Breast epithelium (tissue), 4 donors: Measurements from ENCODE around the gene FNDC5. TPM values are rescaled to one million over a fixed set of nuclear protein-coding genes. Genes with fewer than 3 reads are reported as not detected.

Source experiments
- DNase-seq, 2 donors: peaks; one replicate each; pipeline ENCODE4 v3.0.0-alpha.2; 2019; ENCODE audit warnings: low spot score in 2 of 2
- H3K27ac ChIP-seq, 2 donors: fragments of 200-600 bp; sonication (generic) in 1 of 2; one replicate each; pipeline ENCODE4 v1.5.1; 2016 to 2019; ENCODE audit warnings: mild to moderate bottlenecking in 1 of 2
- H3K27me3 ChIP-seq, 2 donors: fragments of 200-600 bp; sonication (generic) in 1 of 2; one replicate each; pipeline versions ENCODE4 v1.5.1 to v1.6.0; 2017 to 2019; ENCODE audit warnings: control low read depth in 1 of 2, mild to moderate bottlenecking in 1 of 2
- H3K36me3 ChIP-seq: fragments of 200-600 bp; one replicate; pipeline ENCODE4 v1.5.1; 2019
- H3K4me1 ChIP-seq, 2 donors: fragments of 200-600 bp; sonication (generic); one replicate each; pipeline ENCODE4 v1.5.1; 2016 to 2019; ENCODE audit warnings: control low read depth in 1 of 2
- H3K4me3 ChIP-seq, 3 donors: fragments of 200-600 bp; sonication (generic); 1 replicate in 2 of 3; 2 replicates in 1 of 3; pipeline ENCODE4 v1.5.1; 2016 to 2019; ENCODE audit warnings: mild to moderate bottlenecking in 3 of 3, moderate library complexity in 2 of 3
- H3K9me3 ChIP-seq, 2 donors: fragments of 200-600 bp; sonication (generic) in 1 of 2; one replicate each; pipeline ENCODE4 v1.5.1; 2016 to 2019; ENCODE audit warnings: control low read depth in 1 of 2
- CTCF ChIP-seq, 3 donors: fragments of 450-650 bp; IDR thresholded peaks; one replicate each; pipeline ENCODE4 v1.5.1; 2016 to 2017; ENCODE audit warnings: antibody characterized with exemption in 3 of 3, mild to moderate bottlenecking in 3 of 3, moderate library complexity in 3 of 3
- POLR2A ChIP-seq: fragments of 450-650 bp; IDR thresholded peaks from one replicate; pipeline ENCODE4 v1.6.1; 2016; ENCODE audit warnings: antibody characterized with exemption, mild to moderate bottlenecking, moderate library complexity
- POLR2AphosphoS5 ChIP-seq, 3 donors: sonication (generic); formaldehyde crosslinking; IDR thresholded peaks; one replicate each; pipeline ENCODE4 v1.6.1; 2017; ENCODE audit warnings: antibody characterized with exemption in 3 of 3
- intact Hi-C: fragments of 100-400 bp; cut with DNase I; formaldehyde crosslinking; loops from one replicate; pipeline ENCODE4 v1.15.1; 2023; ENCODE audit warnings: low total_unique reads
- total RNA-seq, 3 donors: library from RNA; depleted of rRNA; stranded (reverse); fragments of >200 nt; gene quantifications; one replicate each; pipeline ENCODE4 v1.1.0, GENCODE V29; 2016

Gene FNDC5
- total RNA-seq, 3 donors from 2014 or later = 0.59 to 0.96 TPM; not detected in 1

- Histone ChIP-seq H3K27ac (no peak overlapping the region), H3K27me3 (no peaks in the 10 kb centered on the region), H3K36me3 (no peaks in the 10 kb centered on the region), H3K4me1 (peaks cover 0 to 3% of the 10 kb centered on the region in 2 donors), H3K9me3 (no peaks in the 10 kb centered on the region), H3K4me3 (no peak overlapping the region)
- DNase-seq = no peak
- no peak for TF ChIP-seq POLR2AphosphoS5 (IDR thresholded peaks at IDR 0.05)
- TF ChIP-seq CTCF (IDR thresholded peaks at IDR 0.05) = no peak
- TF ChIP-seq POLR2A = no peak
- intact Hi-C loops = no loop called here
These were observed 2.6 kb downstream of the FNDC5 start for GRCh38 chr1:32868085-32868484.

GRCh38 chr1:32867671-32868070 lies 3.0 kb downstream of the FNDC5 start:
- intact Hi-C loops = no loop called here
- no peaks in the 10 kb centered on the region for H3K36me3 ChIP-seq
- H3K4me1 ChIP-seq = peaks cover 0 to 3% of the 10 kb centered on the region in 2 donors

GRCh38 chr1:32867151-32867550 lies 3.6 kb downstream of the FNDC5 start:
- no peaks in the 10 kb centered on the region for H3K9me3 ChIP-seq
- peaks cover 0 to 3% of the 10 kb centered on the region in 2 donors for H3K4me1 ChIP-seq
- H3K36me3 ChIP-seq = no peaks in the 10 kb centered on the region
- TF ChIP-seq CTCF (IDR thresholded peaks at IDR 0.05) (no peak), POLR2AphosphoS5 (IDR thresholded peaks at IDR 0.05) (no peak), POLR2A (no peak)
- H3K27me3 ChIP-seq = no peaks in the 10 kb centered on the region
- H3K27ac ChIP-seq = no peak overlapping the region
- H3K4me3 ChIP-seq = no peak overlapping the region
- intact Hi-C loops = no loop called here
- no peak for DNase-seq

More at GRCh38 chr1:32867671-32868070, 3.0 kb downstream of the FNDC5 start:
- TF ChIP-seq CTCF (IDR thresholded peaks at IDR 0.05) = no peak
- no peak for TF ChIP-seq POLR2A
- no peak for TF ChIP-seq POLR2AphosphoS5 (IDR thresholded peaks at IDR 0.05)
- Histone ChIP-seq H3K4me3 (no peak overlapping the region), H3K27me3 (no peaks in the 10 kb centered on the region), H3K9me3 (no peaks in the 10 kb centered on the region), H3K27ac (no peak overlapping the region)
- DNase-seq = no peak

GRCh38 chr1:32865639-32866405 lies 4.9 kb downstream of the FNDC5 start:
- intact Hi-C loops = no loop called here
- TF ChIP-seq POLR2A (no peak), POLR2AphosphoS5 (IDR thresholded peaks at IDR 0.05) (no peak), CTCF (IDR thresholded peaks at IDR 0.05) (no peak)
- DNase-seq = no peak
- Histone ChIP-seq H3K36me3 (no peaks in the 10 kb centered on the region), H3K4me3 (no peak overlapping the region), H3K9me3 (no peaks in the 10 kb centered on the region), H3K27me3 (no peaks in the 10 kb centered on the region), H3K4me1 (no peaks in the 10 kb centered on the region), H3K27ac (no peak overlapping the region)

GRCh38 chr1:32864375-32865019 lies 6.2 kb downstream of the FNDC5 start:
- DNase-seq = no peak
- no peak for TF ChIP-seq POLR2A
- no peak for TF ChIP-seq POLR2AphosphoS5 (IDR thresholded peaks at IDR 0.05)
- TF ChIP-seq CTCF (IDR thresholded peaks at IDR 0.05) = no peak
- intact Hi-C loops = no loop called here
- no peaks in the 10 kb centered on the region for H3K4me1 ChIP-seq
- no peak overlapping the region for H3K4me3 ChIP-seq
- H3K27ac ChIP-seq = no peak overlapping the region
- H3K9me3 ChIP-seq = no peaks in the 10 kb centered on the region
- H3K27me3 ChIP-seq = no peaks in the 10 kb centered on the region
- no peaks in the 10 kb centered on the region for H3K36me3 ChIP-seq
